HG02759 (cell line): Measurements from ENCODE around the gene CDR2L.
"Not testable (repeated sequence)": the region's sequence is repeated elsewhere in the genome, so short reads cannot be mapped to it uniquely, and the experiment has no call there.

Experiments used
- ATAC-seq: cut with Tn5 transposase; IDR thresholded peaks from one replicate; pipeline ENCODE4 v1.9.1; 2021; ENCODE audit warnings: mild to moderate bottlenecking, moderate library complexity; ENCODE audit not compliant: unreplicated experiment

CDR2L gene

GRCh38 chr17:75036643-75037268 is 49.3 kb downstream of the CDR2L start:
- ATAC-seq = no peak

- no peak for ATAC-seq
These were observed 51.8 kb downstream of the CDR2L start for GRCh38 chr17:75039238-75039637.

GRCh38 chr17:75041656-75042280 is 54.3 kb downstream of the CDR2L start:
- ATAC-seq = no peak

- not testable (repeated sequence) for ATAC-seq
These were observed 56.4 kb downstream of the CDR2L start for GRCh38 chr17:75043789-75044188.

GRCh38 chr17:75044716-75045115 is 57.3 kb downstream of the CDR2L start:
- no peak for ATAC-seq

GRCh38 chr17:75045946-75046406 is 58.5 kb downstream of the CDR2L start:
- not testable (repeated sequence) for ATAC-seq

GRCh38 chr17:75046407-75047289 is 59.2 kb downstream of the CDR2L start, which contains the start of the genes ATP5PD and KCTD2:
TSS of gene ATP5PD (minus strand) at chr17:75046969. CDS start at chr17:75042650, 4,319 bp downstream.
TSS of gene KCTD2 (plus strand) at chr17:75047225. CDS start at chr17:75047251, 26 bp downstream.
- ATAC-seq = peak; percentile 90

- ATAC-seq = peak; percentile 17
These were observed 60.1 kb downstream of the CDR2L start for GRCh38 chr17:75047398-75048098.

- ATAC-seq = no peak
These were observed 60.9 kb downstream of the CDR2L start for GRCh38 chr17:75048249-75048878.

- ATAC-seq = no peak
These were observed 61.6 kb downstream of the CDR2L start for GRCh38 chr17:75049057-75049456.

- ATAC-seq = no peak
These were observed 62.3 kb downstream of the CDR2L start for GRCh38 chr17:75049706-75050105.

- no peak for ATAC-seq
These were observed 64.5 kb downstream of the CDR2L start for GRCh38 chr17:75051941-75052340.
